Keratinocyte (primary cell): Measurements from ENCODE around the gene CAT. TPM values are rescaled to one million over a fixed set of nuclear protein-coding genes. Genes with fewer than 3 reads are reported as not detected.

Experiments used
- DNase-seq: peaks from one replicate; pipeline ENCODE4 v3.0.0-alpha.2; 2011; ENCODE audit warnings: low read depth, missing footprints, low spot score
- FAIRE-seq: peaks from 2 replicates; lab custom pipeline; 2011; peaks lifted over from hg19 to GRCh38; lab: Jason Lieb, UNC
- H2AFZ ChIP-seq: 2 replicates; pipeline ENCODE4 v1.6.0; 2012; ENCODE audit warnings: low read length, control low read depth, inconsistent platforms; ENCODE audit not compliant: control insufficient read depth
- H3K27ac ChIP-seq: 2 replicates; pipeline ENCODE4 v1.5.1; 2011; ENCODE audit warnings: low read length; ENCODE audit not compliant: control insufficient read depth, insufficient read depth
- H3K27me3 ChIP-seq: 3 replicates; pipeline ENCODE4 v1.6.0; 2011; ENCODE audit warnings: low read length; ENCODE audit not compliant: control insufficient read depth, insufficient read depth; ENCODE audit errors: extremely low read depth
- H3K36me3 ChIP-seq, 2 experiments: 2 replicates in 1 of 2; 3 replicates in 1 of 2; pipeline ENCODE4 v1.5.1; 2011; ENCODE audit warnings: low read length in 2 of 2, mild to moderate bottlenecking in 1 of 2; ENCODE audit not compliant: control insufficient read depth in 2 of 2, insufficient read depth in 2 of 2; ENCODE audit errors: extremely low read depth in 1 of 2
- H3K4me1 ChIP-seq: 3 replicates; pipeline ENCODE4 v1.5.1; 2011; ENCODE audit warnings: low read length; ENCODE audit not compliant: control insufficient read depth, insufficient read depth; ENCODE audit errors: extremely low read depth
- H3K4me2 ChIP-seq: 3 replicates; pipeline ENCODE4 v1.6.0; 2011; ENCODE audit warnings: low read depth, low read length; ENCODE audit not compliant: control insufficient read depth, insufficient read depth; ENCODE audit errors: extremely low read depth
- H3K4me3 ChIP-seq, 3 experiments: fragments of 200-600 bp in 1 of 3; sonication (generic) in 1 of 3; 2 replicates in 2 of 3; 3 replicates in 1 of 3; pipeline ENCODE4 v1.5.1; 2011 to 2016; ENCODE audit warnings: low read length in 3 of 3, mild to moderate bottlenecking in 3 of 3, control low read depth in 2 of 3, inconsistent platforms in 1 of 3, low read depth in 1 of 3, mixed read lengths in 1 of 3, mixed run types in 1 of 3, moderate library complexity in 1 of 3; ENCODE audit not compliant: control insufficient read depth in 2 of 3, insufficient read depth in 2 of 3; ENCODE audit errors: extremely low read depth in 1 of 3
- H3K79me2 ChIP-seq: 2 replicates; pipeline ENCODE4 v1.6.0; 2012; ENCODE audit warnings: low read length; ENCODE audit not compliant: control insufficient read depth, insufficient read depth
- H3K9ac ChIP-seq: 3 replicates; pipeline ENCODE4 v1.6.0; 2011; ENCODE audit warnings: low read length; ENCODE audit not compliant: control insufficient read depth, insufficient read depth; ENCODE audit errors: extremely low read depth
- H3K9me1 ChIP-seq: 3 replicates; pipeline ENCODE4 v1.6.0; 2011; ENCODE audit warnings: low read length; ENCODE audit not compliant: control insufficient read depth, insufficient read depth; ENCODE audit errors: extremely low read depth
- H3K9me3 ChIP-seq: 2 replicates; pipeline ENCODE4 v1.5.1; 2012; ENCODE audit warnings: low read depth, low read length; ENCODE audit not compliant: control insufficient read depth
- H4K20me1 ChIP-seq: 3 replicates; pipeline ENCODE4 v1.6.0; 2011; ENCODE audit warnings: low read length; ENCODE audit not compliant: control insufficient read depth, insufficient read depth; ENCODE audit errors: extremely low read depth
- EZH2 ChIP-seq: IDR thresholded peaks from one replicate; pipeline ENCODE4 v1.6.1; 2012; ENCODE audit warnings: inconsistent platforms, mild to moderate bottlenecking, low read length, moderate library complexity
- dilution Hi-C: fragments of 300-500 bp; cut with MboI; formaldehyde crosslinking; loops from one replicate; pipeline ENCODE4 v1.7.0; 2020; ENCODE audit warnings: low sequenced_read_pairs; ENCODE audit not compliant: extremely low pct_ligation_motif_present
- polyA plus RNA-seq, 5 experiments: library from polyadenylated mRNA; depleted of rRNA in 3 of 5; stranded (reverse) in 3 of 5; stranded (forward) in 1 of 5; unstranded in 1 of 5; fragments of >200 nt; gene quantifications; 1 replicate in 1 of 5; 2 replicates in 3 of 5; 3 replicates in 1 of 5; pipeline versions ENCODE4 v1.2.1 to v1.2.3, GENCODE V29; 2011 to 2012; ENCODE audit warnings: missing spikeins in 2 of 5, low read depth in 1 of 5, low replicate concordance in 1 of 5
- TF ChIP-seq, protein P1 (sequence below), 3 experiments: IDR thresholded peaks in 1 of 3; conservative IDR thresholded peaks in 1 of 3; optimal IDR thresholded peaks in 1 of 3; 2 replicates in 2 of 3; 3 replicates in 1 of 3; pipeline versions ENCODE3 to v1.5.1; 2011; ENCODE audit warnings: low read length in 3 of 3, mild to moderate bottlenecking in 3 of 3, moderate library complexity in 2 of 3, control low read depth in 1 of 3, inconsistent platforms in 1 of 3; ENCODE audit not compliant: insufficient read depth in 2 of 3; ENCODE audit errors: extremely low read depth in 1 of 3

CAT gene
- polyA plus RNA-seq, 1 donor (not counting 4 experiments of a cell fraction or from before 2014, with no cell fraction given), result 94.8 TPM

GRCh38 chr11:34510218-34510617, 71.5 kb downstream of the CAT start:
- H3K9me1 ChIP-seq, result no peaks in the 10 kb centered on the region
- TF ChIP-seq, protein P1, sequence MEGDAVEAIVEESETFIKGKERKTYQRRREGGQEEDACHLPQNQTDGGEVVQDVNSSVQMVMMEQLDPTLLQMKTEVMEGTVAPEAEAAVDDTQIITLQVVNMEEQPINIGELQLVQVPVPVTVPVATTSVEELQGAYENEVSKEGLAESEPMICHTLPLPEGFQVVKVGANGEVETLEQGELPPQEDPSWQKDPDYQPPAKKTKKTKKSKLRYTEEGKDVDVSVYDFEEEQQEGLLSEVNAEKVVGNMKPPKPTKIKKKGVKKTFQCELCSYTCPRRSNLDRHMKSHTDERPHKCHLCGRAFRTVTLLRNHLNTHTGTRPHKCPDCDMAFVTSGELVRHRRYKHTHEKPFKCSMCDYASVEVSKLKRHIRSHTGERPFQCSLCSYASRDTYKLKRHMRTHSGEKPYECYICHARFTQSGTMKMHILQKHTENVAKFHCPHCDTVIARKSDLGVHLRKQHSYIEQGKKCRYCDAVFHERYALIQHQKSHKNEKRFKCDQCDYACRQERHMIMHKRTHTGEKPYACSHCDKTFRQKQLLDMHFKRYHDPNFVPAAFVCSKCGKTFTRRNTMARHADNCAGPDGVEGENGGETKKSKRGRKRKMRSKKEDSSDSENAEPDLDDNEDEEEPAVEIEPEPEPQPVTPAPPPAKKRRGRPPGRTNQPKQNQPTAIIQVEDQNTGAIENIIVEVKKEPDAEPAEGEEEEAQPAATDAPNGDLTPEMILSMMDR (optimal IDR thresholded peaks at IDR 0.05 in 1 of 3, IDR thresholded peaks at IDR 0.05 in 1 of 3, conservative IDR thresholded peaks at IDR 0.05 in 1 of 3; ENCODE audit: extremely low read depth in 1 of 3, insufficient read depth in 2 of 3, low read length in 3 of 3), result no peak
- TF ChIP-seq EZH2, result no peak
- no peak for FAIRE-seq
- H3K4me1 ChIP-seq, result peaks cover 2% of the 10 kb centered on the region
- H3K36me3 ChIP-seq, result no peaks in the 10 kb centered on the region
- H3K79me2 ChIP-seq, result no peaks in the 10 kb centered on the region
- no peak overlapping the region for H3K4me2 ChIP-seq
- H3K9me3 ChIP-seq, result no peaks in the 10 kb centered on the region
- no peaks in the 10 kb centered on the region for H3K27me3 ChIP-seq
- no peak overlapping the region for H3K4me3 ChIP-seq
- no peak for DNase-seq
- no peak overlapping the region for H3K27ac ChIP-seq
- dilution Hi-C loops, result no loop called here
- H3K9ac ChIP-seq, result no peak overlapping the region
- no peaks in the 10 kb centered on the region for H4K20me1 ChIP-seq
- H2AFZ ChIP-seq, result no peak overlapping the region

DNA sequence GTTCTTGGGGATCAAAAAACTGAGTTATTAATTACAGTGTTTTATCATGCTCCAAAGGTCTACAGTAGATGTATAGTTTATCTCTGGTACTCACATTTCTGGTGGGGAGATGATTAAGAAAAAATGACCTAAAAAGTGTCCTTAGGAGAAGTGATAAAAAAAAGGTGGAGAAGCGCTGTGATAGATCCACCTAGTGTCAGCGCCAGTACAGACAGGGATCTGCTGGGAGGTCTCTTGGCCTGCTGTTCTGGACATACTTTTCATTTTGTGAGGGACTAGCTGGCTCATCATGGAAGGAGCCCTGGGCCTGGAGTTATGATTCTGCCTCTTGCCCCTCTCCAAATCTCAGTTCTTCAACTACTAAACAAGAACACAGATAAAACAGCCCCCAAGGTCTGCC, 71.9 kb downstream of the CAT start:
- dilution Hi-C loops, result no loop called here
- Histone ChIP-seq H3K27me3 (no peaks in the 10 kb centered on the region), H3K9ac (no peak overlapping the region), H3K4me2 (no peak overlapping the region), H3K27ac (no peak overlapping the region), H3K9me3 (no peaks in the 10 kb centered on the region), H3K36me3 (no peaks in the 10 kb centered on the region), H3K9me1 (no peaks in the 10 kb centered on the region), H3K4me1 (peaks cover 2% of the 10 kb centered on the region), H3K4me3 (no peak overlapping the region), H4K20me1 (no peaks in the 10 kb centered on the region), H3K79me2 (no peaks in the 10 kb centered on the region), H2AFZ (no peak overlapping the region)
- DNase-seq (no peak), FAIRE-seq (no peak)
- TF ChIP-seq, protein P1 (optimal IDR thresholded peaks at IDR 0.05 in 1 of 3, IDR thresholded peaks at IDR 0.05 in 1 of 3, conservative IDR thresholded peaks at IDR 0.05 in 1 of 3; ENCODE audit: extremely low read depth in 1 of 3, insufficient read depth in 2 of 3, low read length in 3 of 3), result no peak
- TF ChIP-seq EZH2, result no peak
